GM18868 (cell line): ENCODE measurements around the gene PPP1R26.
"Not testable (repeated sequence)": the region's sequence is repeated elsewhere in the genome, so short reads cannot be mapped to it uniquely, and the experiment has no call there.

Source experiments
- ATAC-seq: cut with Tn5 transposase; IDR thresholded peaks from one replicate; pipeline ENCODE4 v1.9.1; 2021; ENCODE audit warnings: mild to moderate bottlenecking, moderate library complexity; ENCODE audit not compliant: unreplicated experiment

Gene PPP1R26

GRCh38 chr9:135458478-135458877, 21.1 kb upstream of the PPP1R26 start:
- not testable (repeated sequence) for ATAC-seq

GRCh38 chr9:135461936-135462335, 17.6 kb upstream of the PPP1R26 start:
- no peak for ATAC-seq

- ATAC-seq, result no peak
These were observed 16.4 kb upstream of the PPP1R26 start for GRCh38 chr9:135463140-135463539.

- ATAC-seq, result no peak
These were observed 15.4 kb upstream of the PPP1R26 start for GRCh38 chr9:135464181-135464580.

- no peak for ATAC-seq
These were observed 10.6 kb upstream of the PPP1R26 start for GRCh38 chr9:135468854-135469521.

GRCh38 chr9:135471791-135472640, 7.6 kb upstream of the PPP1R26 start:
- no peak for ATAC-seq

GRCh38 chr9:135473972-135474543, 5.5 kb upstream of the PPP1R26 start:
- ATAC-seq, result no peak

GRCh38 chr9:135474915-135475314, 4.7 kb upstream of the PPP1R26 start:
- ATAC-seq, result no peak

GRCh38 chr9:135476561-135477355, 2.8 kb upstream of the PPP1R26 start:
- no peak for ATAC-seq

- no peak for ATAC-seq
These were observed 1.4 kb upstream of the PPP1R26 start for GRCh38 chr9:135478191-135478590.

GRCh38 chr9:135478829-135479468, 633 bp upstream of the PPP1R26 start:
- no peak for ATAC-seq

GRCh38 chr9:135480071-135480939, 723 bp downstream of the PPP1R26 start:
- ATAC-seq, result no peak

- ATAC-seq, result no peak
These were observed 1.3 kb downstream of the PPP1R26 start for GRCh38 chr9:135480940-135481310.

- ATAC-seq, result no peak
These were observed 2.6 kb downstream of the PPP1R26 start for GRCh38 chr9:135482015-135482754.

GRCh38 chr9:135484460-135485277, 5.1 kb downstream of the PPP1R26 start:
- no peak for ATAC-seq

GRCh38 chr9:135485385-135485784, 5.8 kb downstream of the PPP1R26 start:
- ATAC-seq, result no peak

- ATAC-seq, result no peak
These were observed 6.2 kb downstream of the PPP1R26 start for GRCh38 chr9:135485832-135486231.
